WTC11 (cell line): Measurements from ENCODE around the gene NHSL2.

Experiments
- AFF4 ChIP-seq: sonication (generic); formaldehyde crosslinking; IDR thresholded peaks from 2 replicates; pipeline ENCODE4 v1.8.1; 2023; ENCODE audit warnings: mild to moderate bottlenecking, missing genetic modification reagents, borderline replicate concordance
- ATF3 ChIP-seq: sonication (generic); formaldehyde crosslinking; conservative IDR thresholded peaks from 2 replicates; pipeline ENCODE4 v1.8.1; 2022; ENCODE audit warnings: mild to moderate bottlenecking, missing genetic modification reagents
- CBFB ChIP-seq: sonication (generic); formaldehyde crosslinking; IDR thresholded peaks from 2 replicates; pipeline ENCODE4 v1.8.1; 2022; ENCODE audit warnings: mild to moderate bottlenecking, low read depth, missing genetic modification reagents
- CTCF ChIP-seq: fragments of 200-600 bp; IDR thresholded peaks from 2 replicates; pipeline ENCODE4 v1.8.0; 2022; ENCODE audit warnings: antibody characterized with exemption
- MXD4 ChIP-seq: fragments of 250-450 bp; sonication (Bioruptor Pico); IDR thresholded peaks from 2 replicates; pipeline ENCODE4 v1.8.0; 2021; ENCODE audit warnings: mild to moderate bottlenecking, moderate library complexity, borderline replicate concordance
- NFE2L1 ChIP-seq: sonication (generic); formaldehyde crosslinking; IDR thresholded peaks from 2 replicates; pipeline ENCODE4 v1.8.1; 2023; ENCODE audit warnings: missing genetic modification reagents
- ZNF121 ChIP-seq: sonication (generic); formaldehyde crosslinking; IDR thresholded peaks from 2 replicates; pipeline ENCODE4 v1.8.0; 2023; ENCODE audit warnings: missing genetic modification reagents
- ZNF396 ChIP-seq: fragments of 250-450 bp; sonication (Bioruptor Pico); IDR thresholded peaks from 2 replicates; pipeline ENCODE4 v1.8.0; 2021; ENCODE audit warnings: mild to moderate bottlenecking, moderate library complexity, borderline replicate concordance
- ZNF423 ChIP-seq: fragments of 250-450 bp; sonication (Bioruptor Pico); IDR thresholded peaks from 2 replicates; pipeline ENCODE4 v2.1.2; 2022; ENCODE audit warnings: mild to moderate bottlenecking, moderate library complexity

- TF ChIP-seq CTCF (no peak), ZNF396 (CRISPR knock-in tag) (no peak), ATF3 (CRISPR knock-in tag) (no peak), NFE2L1 (CRISPR knock-in tag) (no peak), ZNF423 (CRISPR knock-in tag) (no peak), CBFB (CRISPR knock-in tag) (no peak), ZNF121 (CRISPR knock-in tag) (no peak), MXD4 (CRISPR knock-in tag) (no peak), AFF4 (no peak)
These were observed 231.6 kb downstream of the NHSL2 start for GRCh38 chrX:72142094-72142793.
